HG02973 (cell line): ENCODE measurements around the gene RAPGEF6.
A peak's percentile ranks its signal among the peaks of the same experiment; 100 is the strongest.
"Not testable (repeated sequence)": the region's sequence is repeated elsewhere in the genome, so short reads cannot be mapped to it uniquely, and the experiment has no call there.

ENCODE experiments used
- ATAC-seq: cut with Tn5 transposase; IDR thresholded peaks from one replicate; pipeline ENCODE4 v1.9.1; 2021; ENCODE audit warnings: moderate library complexity; ENCODE audit not compliant: unreplicated experiment

RAPGEF6 gene

GRCh38 chr5:131509801-131510200 lies 125.2 kb downstream of the RAPGEF6 start:
- ATAC-seq, result no peak

GRCh38 chr5:131505237-131505908 lies 129.7 kb downstream of the RAPGEF6 start:
- no peak for ATAC-seq

- peak; percentile 93 for ATAC-seq
Observed at GRCh38 chr5:131496400-131496713, 138.7 kb downstream of the RAPGEF6 start.

GRCh38 chr5:131495536-131496399 lies 139.3 kb downstream of the RAPGEF6 start:
- peak; percentile 40 for ATAC-seq

- no peak for ATAC-seq
Observed at GRCh38 chr5:131491749-131492148, 143.3 kb downstream of the RAPGEF6 start.

- peak; percentile 83 for ATAC-seq
Observed at GRCh38 chr5:131488463-131488862, 146.6 kb downstream of the RAPGEF6 start.

GRCh38 chr5:131487371-131487770 lies 147.7 kb downstream of the RAPGEF6 start:
- not testable (repeated sequence) for ATAC-seq

GRCh38 chr5:131482617-131483016 lies 152.4 kb downstream of the RAPGEF6 start:
- no peak for ATAC-seq

GRCh38 chr5:131481569-131481968 lies 153.5 kb downstream of the RAPGEF6 start:
- no peak for ATAC-seq

GRCh38 chr5:131475541-131475941 lies 159.5 kb downstream of the RAPGEF6 start:
- no peak for ATAC-seq

- ATAC-seq, result no peak
Observed at GRCh38 chr5:131473731-131474130, 161.3 kb downstream of the RAPGEF6 start.

- ATAC-seq, result no peak
Observed at GRCh38 chr5:131466171-131466766, 168.8 kb downstream of the RAPGEF6 start.

GRCh38 chr5:131463656-131464055 lies 171.4 kb downstream of the RAPGEF6 start:
- ATAC-seq, result no peak

- no peak for ATAC-seq
Observed at GRCh38 chr5:131462454-131462853, 172.6 kb downstream of the RAPGEF6 start.

GRCh38 chr5:131461742-131462141 lies 173.3 kb downstream of the RAPGEF6 start:
- no peak for ATAC-seq

GRCh38 chr5:131460867-131461572 lies 174.0 kb downstream of the RAPGEF6 start:
- no peak for ATAC-seq

- ATAC-seq, result no peak
Observed at GRCh38 chr5:131460133-131460532, 174.9 kb downstream of the RAPGEF6 start.

GRCh38 chr5:131459216-131459615 lies 175.8 kb downstream of the RAPGEF6 start:
- ATAC-seq, result no peak

GRCh38 chr5:131457193-131457592 lies 177.8 kb downstream of the RAPGEF6 start:
- ATAC-seq, result no peak

GRCh38 chr5:131450941-131451340 lies 184.1 kb downstream of the RAPGEF6 start:
- ATAC-seq, result no peak

- ATAC-seq, result no peak
Observed at GRCh38 chr5:131441184-131441583, 193.8 kb downstream of the RAPGEF6 start.
